ENCODE measurements around the gene ATP4A.

- TF ChIP-seq CTCF (IDR thresholded peaks at IDR 0.05) = no peak
- TF ChIP-seq POLR2AphosphoS5 (IDR thresholded peaks at IDR 0.05) = no peak
- no peak for TF ChIP-seq EP300 (IDR thresholded peaks at IDR 0.05)
- TF ChIP-seq POLR2A (IDR thresholded peaks at IDR 0.05) = no peak
Measured at GRCh38 chr19:35549879-35550523, 13.5 kb downstream of the ATP4A start.

Data from sigmoid colon (tissue), 4 donors.